SK-N-SH treated with all-trans-retinoic acid at 6 μM for 48 hours (cell line): Measurements from ENCODE around the gene RAB1A.
"Not testable (repeated sequence)": the region's sequence is repeated elsewhere in the genome, so short reads cannot be mapped to it uniquely, and the experiment has no call there.

Experiments
- ATAC-seq: fragments of 200-7000 bp; cut with Tn5 transposase; 3 replicates; pipeline ENCODE4 v1.9.1; 2020; ENCODE audit warnings: mild to moderate bottlenecking, moderate library complexity
- ARNTL ChIP-seq: fragments of 450-650 bp; formaldehyde crosslinking; IDR thresholded peaks from 2 replicates; pipeline ENCODE4 v1.5.0; 2020; ENCODE audit warnings: low read depth, mild to moderate bottlenecking, moderate library complexity, borderline replicate concordance
- BACH2 ChIP-seq: fragments of 250-450 bp; sonication (Bioruptor Pico); IDR thresholded peaks from 2 replicates; pipeline ENCODE4 v1.9.0; 2021; ENCODE audit warnings: mild to moderate bottlenecking, borderline replicate concordance
- CSDC2 ChIP-seq: fragments of 250-450 bp; sonication (Bioruptor Pico); IDR thresholded peaks from 2 replicates; pipeline ENCODE4 v1.5.0; 2020; ENCODE audit warnings: mild to moderate bottlenecking, moderate library complexity
- ESRRG ChIP-seq: fragments of 250-450 bp; sonication (Bioruptor Pico); IDR thresholded peaks from 2 replicates; pipeline ENCODE4 v1.6.1; 2021; ENCODE audit warnings: mild to moderate bottlenecking
- GLIS3 ChIP-seq: fragments of 250-450 bp; sonication (Bioruptor Pico); IDR thresholded peaks from 2 replicates; pipeline ENCODE4 v1.5.0; 2020; ENCODE audit warnings: mild to moderate bottlenecking, moderate library complexity
- ISL1 ChIP-seq: fragments of 250-450 bp; sonication (Bioruptor Pico); IDR thresholded peaks from 2 replicates; pipeline ENCODE4 v2.1.2; 2022; ENCODE audit warnings: mild to moderate bottlenecking, moderate library complexity
- OSR1 ChIP-seq: fragments of 250-450 bp; sonication (Bioruptor Pico); IDR thresholded peaks from 2 replicates; pipeline ENCODE4 v1.8.0; 2022; ENCODE audit warnings: moderate library complexity, mild to moderate bottlenecking, inconsistent platforms
- PPARA ChIP-seq: fragments of 250-450 bp; sonication (Bioruptor Pico); IDR thresholded peaks from 2 replicates; pipeline ENCODE4 v1.5.0; 2020; ENCODE audit warnings: mild to moderate bottlenecking, borderline replicate concordance
- RARB ChIP-seq: fragments of 250-450 bp; sonication (Bioruptor Pico); IDR thresholded peaks from 2 replicates; pipeline ENCODE4 v1.8.0; 2021; ENCODE audit warnings: mild to moderate bottlenecking, moderate library complexity
- SNAI2 ChIP-seq: fragments of 250-450 bp; sonication (Bioruptor Pico); IDR thresholded peaks from 2 replicates; pipeline ENCODE4 v1.5.0; 2020; ENCODE audit warnings: mild to moderate bottlenecking, moderate library complexity
- TOX ChIP-seq: fragments of 250-450 bp; sonication (Bioruptor Pico); IDR thresholded peaks from 2 replicates; pipeline ENCODE4 v1.8.0; 2021; ENCODE audit warnings: mild to moderate bottlenecking, moderate library complexity, borderline replicate concordance
- ZC3H10 ChIP-seq: fragments of 250-450 bp; sonication (Bioruptor Pico); IDR thresholded peaks from 2 replicates; pipeline ENCODE4 v1.5.1; 2021; ENCODE audit warnings: mild to moderate bottlenecking, moderate library complexity
- ZFP3 ChIP-seq: fragments of 250-450 bp; sonication (Bioruptor Pico); IDR thresholded peaks from 2 replicates; pipeline ENCODE4 v1.5.0; 2020; ENCODE audit warnings: mild to moderate bottlenecking, moderate library complexity
- ZFP30 ChIP-seq: fragments of 450-650 bp; formaldehyde crosslinking; IDR thresholded peaks from 2 replicates; pipeline ENCODE4 v1.5.0; 2022; ENCODE audit warnings: mild to moderate bottlenecking, moderate library complexity
- ZNF565 ChIP-seq: fragments of 450-650 bp; formaldehyde crosslinking; conservative IDR thresholded peaks from 2 replicates; pipeline ENCODE4 v1.5.0; 2020; ENCODE audit warnings: low read depth, mild to moderate bottlenecking, moderate library complexity
- ZNF70 ChIP-seq: fragments of 450-650 bp; formaldehyde crosslinking; IDR thresholded peaks from 2 replicates; pipeline ENCODE4 v1.5.0; 2020; ENCODE audit warnings: mild to moderate bottlenecking, moderate library complexity
- ZNF8 ChIP-seq: fragments of 450-650 bp; formaldehyde crosslinking; IDR thresholded peaks from 2 replicates; pipeline ENCODE4 v1.5.0; 2020; ENCODE audit warnings: mild to moderate bottlenecking, moderate library complexity
- TF ChIP-seq, protein P1 (sequence below): fragments of 250-450 bp; sonication (Bioruptor Pico); IDR thresholded peaks from 2 replicates; pipeline ENCODE4 v1.5.0; 2020; ENCODE audit warnings: mild to moderate bottlenecking, moderate library complexity
- TF ChIP-seq, protein P2 (sequence below): fragments of 250-450 bp; sonication (Bioruptor Pico); IDR thresholded peaks from 2 replicates; pipeline ENCODE4 v1.5.1; 2021; ENCODE audit warnings: mild to moderate bottlenecking, moderate library complexity
- TF ChIP-seq, protein P3 (sequence below): fragments of 250-450 bp; sonication (Bioruptor Pico); IDR thresholded peaks from 2 replicates; pipeline ENCODE4 v1.5.1; 2020; ENCODE audit warnings: low read depth, mild to moderate bottlenecking, moderate library complexity

Gene RAB1A

DNA sequence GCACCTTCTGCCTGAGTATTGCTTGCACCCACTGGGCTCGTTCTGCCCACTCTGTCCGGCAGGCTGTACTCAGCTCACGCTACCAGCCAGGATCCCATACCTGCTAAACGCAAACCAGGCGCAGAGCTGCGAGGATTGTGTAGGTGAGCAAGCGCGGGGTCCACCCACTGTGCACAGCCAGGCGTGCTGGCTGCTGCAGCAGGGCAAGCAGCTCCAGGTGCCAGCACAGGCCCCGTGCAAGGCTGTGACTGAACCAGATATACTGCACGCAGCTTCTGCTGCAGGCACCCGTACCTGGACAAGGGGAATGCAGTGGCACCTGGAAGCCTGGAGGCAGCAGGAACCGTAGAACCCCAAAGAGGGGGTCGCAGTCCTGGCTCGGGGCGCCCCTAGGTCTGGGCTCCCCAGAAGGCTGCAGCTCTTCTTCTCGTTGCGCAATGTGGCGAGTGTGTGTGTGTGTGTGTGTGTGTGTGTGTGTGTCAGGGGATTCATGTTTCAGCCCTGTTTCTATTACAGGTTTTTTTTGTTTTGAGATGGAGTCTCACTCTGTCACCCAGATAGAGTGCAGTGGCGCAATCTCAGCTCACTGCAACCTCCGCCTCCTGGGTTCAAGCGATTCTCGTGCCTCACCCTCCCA lies 46.1 kb upstream of the RAB1A start:
- no peak for ATAC-seq
- TF ChIP-seq ESRRG (CRISPR knock-in tag) (no peak), ZNF70 (CRISPR knock-in tag) (no peak), ARNTL (CRISPR knock-in tag) (no peak), OSR1 (CRISPR knock-in tag) (no peak), ZC3H10 (CRISPR knock-in tag) (no peak), ZNF565 (no peak), ZFP30 (CRISPR knock-in tag) (no peak), BACH2 (CRISPR knock-in tag) (no peak), ZFP3 (CRISPR knock-in tag) (no peak), ISL1 (CRISPR knock-in tag) (no peak), ZNF8 (CRISPR knock-in tag) (no peak), PPARA (CRISPR knock-in tag) (no peak), SNAI2 (CRISPR knock-in tag) (no peak), TOX (CRISPR knock-in tag) (no peak)
- TF ChIP-seq, protein P1, sequence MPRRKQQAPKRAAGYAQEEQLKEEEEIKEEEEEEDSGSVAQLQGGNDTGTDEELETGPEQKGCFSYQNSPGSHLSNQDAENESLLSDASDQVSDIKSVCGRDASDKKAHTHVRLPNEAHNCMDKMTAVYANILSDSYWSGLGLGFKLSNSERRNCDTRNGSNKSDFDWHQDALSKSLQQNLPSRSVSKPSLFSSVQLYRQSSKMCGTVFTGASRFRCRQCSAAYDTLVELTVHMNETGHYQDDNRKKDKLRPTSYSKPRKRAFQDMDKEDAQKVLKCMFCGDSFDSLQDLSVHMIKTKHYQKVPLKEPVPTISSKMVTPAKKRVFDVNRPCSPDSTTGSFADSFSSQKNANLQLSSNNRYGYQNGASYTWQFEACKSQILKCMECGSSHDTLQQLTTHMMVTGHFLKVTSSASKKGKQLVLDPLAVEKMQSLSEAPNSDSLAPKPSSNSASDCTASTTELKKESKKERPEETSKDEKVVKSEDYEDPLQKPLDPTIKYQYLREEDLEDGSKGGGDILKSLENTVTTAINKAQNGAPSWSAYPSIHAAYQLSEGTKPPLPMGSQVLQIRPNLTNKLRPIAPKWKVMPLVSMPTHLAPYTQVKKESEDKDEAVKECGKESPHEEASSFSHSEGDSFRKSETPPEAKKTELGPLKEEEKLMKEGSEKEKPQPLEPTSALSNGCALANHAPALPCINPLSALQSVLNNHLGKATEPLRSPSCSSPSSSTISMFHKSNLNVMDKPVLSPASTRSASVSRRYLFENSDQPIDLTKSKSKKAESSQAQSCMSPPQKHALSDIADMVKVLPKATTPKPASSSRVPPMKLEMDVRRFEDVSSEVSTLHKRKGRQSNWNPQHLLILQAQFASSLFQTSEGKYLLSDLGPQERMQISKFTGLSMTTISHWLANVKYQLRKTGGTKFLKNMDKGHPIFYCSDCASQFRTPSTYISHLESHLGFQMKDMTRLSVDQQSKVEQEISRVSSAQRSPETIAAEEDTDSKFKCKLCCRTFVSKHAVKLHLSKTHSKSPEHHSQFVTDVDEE (CRISPR knock-in tag): no peak
- TF ChIP-seq, protein P2, sequence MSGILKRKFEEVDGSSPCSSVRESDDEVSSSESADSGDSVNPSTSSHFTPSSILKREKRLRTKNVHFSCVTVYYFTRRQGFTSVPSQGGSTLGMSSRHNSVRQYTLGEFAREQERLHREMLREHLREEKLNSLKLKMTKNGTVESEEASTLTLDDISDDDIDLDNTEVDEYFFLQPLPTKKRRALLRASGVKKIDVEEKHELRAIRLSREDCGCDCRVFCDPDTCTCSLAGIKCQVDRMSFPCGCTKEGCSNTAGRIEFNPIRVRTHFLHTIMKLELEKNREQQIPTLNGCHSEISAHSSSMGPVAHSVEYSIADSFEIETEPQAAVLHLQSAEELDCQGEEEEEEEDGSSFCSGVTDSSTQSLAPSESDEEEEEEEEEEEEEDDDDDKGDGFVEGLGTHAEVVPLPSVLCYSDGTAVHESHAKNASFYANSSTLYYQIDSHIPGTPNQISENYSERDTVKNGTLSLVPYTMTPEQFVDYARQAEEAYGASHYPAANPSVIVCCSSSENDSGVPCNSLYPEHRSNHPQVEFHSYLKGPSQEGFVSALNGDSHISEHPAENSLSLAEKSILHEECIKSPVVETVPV (CRISPR knock-in tag): no peak
- TF ChIP-seq, all 23 proteins: peak for 0

DNA sequence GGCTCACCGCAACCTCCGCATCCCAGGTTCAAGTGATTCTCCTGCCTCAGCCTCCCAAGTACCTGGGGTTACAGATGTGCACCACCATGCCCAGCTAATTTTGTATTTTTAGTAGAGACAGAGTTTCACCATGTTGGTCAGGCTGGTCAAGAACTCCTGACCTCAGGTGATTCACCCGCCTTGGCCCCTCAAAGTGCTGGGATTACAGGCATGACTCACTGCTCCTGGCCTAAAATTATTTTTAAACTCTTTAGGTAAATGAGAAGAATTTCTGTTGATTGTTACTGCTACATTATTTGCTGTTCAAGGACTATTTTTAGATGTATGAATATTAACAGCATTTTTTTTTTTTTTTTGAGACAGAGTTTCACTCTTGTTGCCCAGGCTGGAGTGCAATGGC lies 44.1 kb upstream of the RAB1A start:
- not testable (repeated sequence) for ATAC-seq

DNA sequence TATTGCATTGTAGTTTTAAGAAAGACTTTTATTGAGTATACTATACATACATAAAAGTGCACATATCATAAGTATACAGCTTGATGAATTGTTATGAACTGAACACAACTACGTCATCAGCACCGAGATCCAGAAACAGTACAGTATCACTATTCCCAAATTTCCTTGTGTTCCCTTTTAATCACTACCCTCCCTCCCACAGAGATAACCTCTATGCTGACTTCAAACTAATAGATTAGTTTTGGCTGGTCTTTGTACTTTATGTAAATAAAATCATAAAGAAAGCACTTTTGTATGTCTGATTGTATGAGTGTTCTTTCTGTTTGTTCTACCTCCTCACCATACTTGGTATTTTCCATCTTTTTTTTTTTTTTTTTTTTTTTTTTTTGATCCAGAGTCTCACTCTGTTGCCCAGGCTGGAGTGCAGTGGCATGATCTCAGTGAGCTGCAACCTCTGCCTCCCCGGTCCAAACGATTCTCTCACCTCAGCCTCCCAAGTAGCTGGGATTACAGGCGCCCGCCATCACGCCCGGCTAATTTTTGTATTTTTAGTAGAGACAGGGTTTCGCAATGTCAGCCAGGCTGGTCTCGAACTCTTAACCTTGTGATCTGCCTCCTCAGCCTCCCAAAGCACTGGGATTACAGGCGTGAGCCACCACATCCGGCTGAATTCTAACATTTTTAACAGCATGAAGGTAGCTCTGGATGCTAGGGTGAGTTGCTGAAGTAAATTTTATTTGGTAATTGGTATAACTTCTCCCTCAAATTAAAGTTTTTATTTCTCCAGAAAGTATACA lies 43.3 kb upstream of the RAB1A start:
- no peak for ATAC-seq
- TF ChIP-seq ZNF565 (no peak), BACH2 (CRISPR knock-in tag) (no peak), CSDC2 (CRISPR knock-in tag) (no peak), ESRRG (CRISPR knock-in tag) (no peak), RARB (CRISPR knock-in tag) (no peak), ZFP3 (CRISPR knock-in tag) (no peak), ISL1 (CRISPR knock-in tag) (no peak), ZNF70 (CRISPR knock-in tag) (no peak)
- TF ChIP-seq, protein P3, sequence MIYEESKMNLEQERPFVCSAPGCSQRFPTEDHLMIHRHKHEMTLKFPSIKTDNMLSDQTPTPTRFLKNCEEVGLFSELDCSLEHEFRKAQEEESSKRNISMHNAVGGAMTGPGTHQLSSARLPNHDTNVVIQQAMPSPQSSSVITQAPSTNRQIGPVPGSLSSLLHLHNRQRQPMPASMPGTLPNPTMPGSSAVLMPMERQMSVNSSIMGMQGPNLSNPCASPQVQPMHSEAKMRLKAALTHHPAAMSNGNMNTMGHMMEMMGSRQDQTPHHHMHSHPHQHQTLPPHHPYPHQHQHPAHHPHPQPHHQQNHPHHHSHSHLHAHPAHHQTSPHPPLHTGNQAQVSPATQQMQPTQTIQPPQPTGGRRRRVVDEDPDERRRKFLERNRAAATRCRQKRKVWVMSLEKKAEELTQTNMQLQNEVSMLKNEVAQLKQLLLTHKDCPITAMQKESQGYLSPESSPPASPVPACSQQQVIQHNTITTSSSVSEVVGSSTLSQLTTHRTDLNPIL (CRISPR knock-in tag): no peak

DNA sequence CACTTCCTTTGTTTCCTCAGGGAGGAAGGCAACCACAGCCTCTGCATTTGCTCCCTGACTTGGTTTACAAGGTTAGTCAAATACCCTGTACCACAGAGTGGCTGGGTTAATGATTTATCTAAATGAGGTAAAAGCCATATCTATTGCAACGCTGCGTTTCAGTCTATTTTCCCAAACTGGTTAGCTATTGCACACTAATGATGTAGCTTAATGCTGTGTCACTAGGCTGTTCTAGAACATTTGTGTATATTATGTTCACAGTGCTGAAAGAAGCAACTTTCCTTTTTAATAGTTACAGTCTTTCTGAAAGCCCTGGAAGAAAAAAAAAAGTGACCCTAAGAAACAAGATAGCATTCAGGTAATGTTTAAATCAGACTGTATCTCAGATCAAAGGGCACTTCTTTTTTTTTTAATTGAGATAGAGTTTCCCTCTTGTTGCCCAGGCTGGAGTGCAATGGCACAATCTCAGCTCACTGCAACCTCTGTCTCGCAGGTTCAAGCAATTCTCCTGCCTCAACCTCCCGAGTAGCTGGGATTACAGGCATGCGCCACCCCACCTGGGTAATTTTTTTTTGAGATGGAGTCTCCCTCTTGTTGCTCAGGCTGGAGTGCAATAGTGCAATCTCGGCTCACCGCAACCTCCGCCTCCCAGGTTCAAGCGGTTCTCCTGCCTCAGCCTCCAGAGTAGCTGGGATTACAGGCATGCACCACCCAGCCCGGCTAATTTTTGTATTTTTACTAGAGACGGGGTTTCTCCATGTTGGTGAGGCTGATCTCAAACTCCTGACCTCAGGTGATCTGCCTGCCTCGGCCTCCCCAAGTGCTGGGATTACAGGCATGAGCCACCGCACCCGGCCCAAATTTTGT lies 40.9 kb upstream of the RAB1A start:
- ATAC-seq: not testable (repeated sequence)

DNA sequence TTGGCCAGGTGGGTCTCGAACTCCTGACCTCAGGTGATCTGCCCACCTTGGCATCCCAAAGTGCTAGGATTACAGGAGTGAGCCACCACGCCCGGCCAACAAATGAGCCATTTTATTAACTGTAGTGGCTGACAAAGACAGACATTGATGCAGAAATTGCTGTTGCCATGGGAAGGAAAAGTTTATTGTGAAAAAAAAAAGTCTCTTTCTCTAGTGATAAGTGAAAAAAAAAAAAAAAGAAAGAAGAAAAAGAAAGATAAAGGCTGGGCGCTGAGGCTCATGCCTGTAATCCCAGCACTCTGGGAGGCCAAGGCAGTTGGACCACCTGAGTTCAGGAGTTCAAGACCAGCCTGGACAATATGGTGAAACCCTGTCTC lies 39.8 kb upstream of the RAB1A start:
- TF ChIP-seq ZC3H10 (CRISPR knock-in tag) (no peak), GLIS3 (CRISPR knock-in tag) (no peak)
- TF ChIP-seq, protein P3 (CRISPR knock-in tag): no peak
- TF ChIP-seq, protein P2 (CRISPR knock-in tag): no peak

More for the DNA sequence above, 39.8 kb upstream of the RAB1A start:
- no peak for ATAC-seq
